OCI-LY3 (cell line): ENCODE results near the gene ATP2A1.

Experiments
- CTCF ChIP-seq: fragments of 200-600, 300-600 bp; sonication (generic); IDR thresholded peaks from 2 replicates; pipeline ENCODE4 v1.5.1; 2014; ENCODE audit warnings: antibody characterized with exemption, low read length, low read depth
- EZH2phosphoT487 ChIP-seq: fragments of 200-600 bp; shearing (Covaris generic); IDR thresholded peaks from 2 replicates; pipeline ENCODE4 v1.6.1; 2018; ENCODE audit warnings: antibody characterized with exemption, mixed run types, low read depth

- TF ChIP-seq CTCF, result no peak
- no peak for TF ChIP-seq EZH2phosphoT487
Measured at GRCh38 chr16:28936784-28937155, 58.5 kb downstream of the ATP2A1 start.
